Left lobe of liver (tissue), 2 donors: ENCODE data around the gene SPTB. TPM values are rescaled to one million over a fixed set of nuclear protein-coding genes. Genes with fewer than 3 reads are reported as not detected.

Experiments used
- ATAC-seq: fragments of 200-7000 bp; cut with Tn5 transposase; one replicate; pipeline ENCODE4 v1.9.1; 2020; ENCODE audit warnings: mild to moderate bottlenecking, moderate library complexity
- DNase-seq: peaks from one replicate; pipeline ENCODE4 v3.0.0-alpha.2; 2020; ENCODE audit warnings: low spot score
- total RNA-seq: library from RNA; stranded (reverse); gene quantifications from one replicate; pipeline ENCODE4 v1.2.1, GENCODE V29; 2021
- donor health status: DM: no; HTN: no; CAD: no; lungs with moderate emphysema.
- donor health status: DM: no; HTN: yes; CAD: no.

SPTB gene
- total RNA-seq, 1 donor from 2014 or later, result 0.35 TPM

- no peak for ATAC-seq
- DNase-seq, result no peak
Measured at GRCh38 chr14:64855721-64856528, 23.8 kb downstream of the SPTB start.

DNA sequence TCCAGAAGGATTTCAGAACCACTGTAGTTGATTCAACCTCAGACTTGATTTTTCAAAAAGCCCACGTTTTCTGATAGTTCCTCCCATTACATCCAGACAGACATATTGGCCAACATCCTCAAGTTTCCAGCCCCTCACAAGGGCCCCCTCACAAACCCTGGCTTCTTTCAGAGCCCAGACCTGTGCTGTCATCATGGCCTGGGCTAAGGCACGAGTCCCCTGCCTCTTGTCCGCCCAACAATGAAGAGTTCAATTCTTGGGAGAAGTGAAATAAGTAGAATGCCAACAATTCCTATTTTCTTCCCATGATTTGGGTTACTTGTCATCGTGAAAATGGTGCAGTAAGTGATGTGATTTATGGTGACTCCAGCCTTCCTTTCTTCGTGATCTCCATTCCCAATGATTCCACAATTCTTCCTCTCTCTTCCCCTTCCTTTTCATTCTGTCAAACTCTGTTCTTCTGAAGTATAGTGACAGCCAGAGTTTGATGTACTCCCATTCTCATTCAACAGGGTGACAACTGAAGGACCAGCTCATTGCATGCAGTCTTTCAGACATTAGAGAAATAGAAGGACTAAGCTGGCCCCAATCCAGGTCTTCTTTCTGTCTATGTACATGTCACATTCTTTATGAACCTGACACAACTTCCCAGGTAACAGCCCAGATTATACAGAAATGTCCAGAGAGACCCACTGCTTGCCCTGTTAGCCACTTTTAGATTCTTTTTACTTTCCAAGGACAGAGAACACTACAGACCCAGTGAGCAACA, 29.2 kb downstream of the SPTB start:
- ATAC-seq (no peak), DNase-seq (no peak)

- DNase-seq, result no peak
- ATAC-seq, result no peak
Measured at GRCh38 chr14:64849940-64850339, 29.8 kb downstream of the SPTB start.

DNA sequence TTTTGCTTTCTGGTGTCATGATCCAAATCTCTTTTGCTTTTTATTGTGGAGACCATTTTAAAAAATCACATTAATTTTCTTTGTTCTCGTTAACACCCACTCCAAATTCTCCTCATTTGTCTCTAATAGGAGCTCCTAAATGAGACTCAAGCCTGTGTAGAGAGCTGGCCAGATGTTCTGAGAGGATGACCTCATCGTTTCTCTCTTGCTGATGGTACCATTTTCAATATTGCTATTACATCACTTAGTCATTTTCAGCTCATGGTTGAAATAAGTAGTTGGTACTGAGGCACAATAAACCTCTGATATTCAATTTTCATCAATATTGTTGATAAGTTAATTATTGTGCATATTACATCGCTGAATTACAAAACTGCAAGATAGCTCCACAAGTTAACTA, 31.5 kb downstream of the SPTB start:
- ATAC-seq (no peak), DNase-seq (no peak)

DNA sequence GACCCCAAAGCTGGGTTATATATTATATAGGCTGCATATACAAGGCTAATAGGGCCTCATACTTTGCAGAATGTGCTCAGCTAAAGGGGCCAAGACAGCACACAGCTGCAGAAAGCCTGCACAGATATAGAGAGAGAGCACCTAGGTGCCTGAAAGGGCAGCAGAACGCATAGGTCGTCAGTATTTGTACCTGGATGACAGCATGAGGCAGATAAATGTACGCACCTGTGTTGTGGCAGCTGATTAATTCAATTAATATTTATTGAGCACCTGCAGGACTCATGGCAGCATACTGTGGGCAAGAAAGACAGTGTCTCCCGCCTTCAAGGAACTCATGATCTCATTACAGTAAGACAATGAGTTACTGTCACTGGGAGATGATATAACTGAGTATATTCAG, 33.4 kb downstream of the SPTB start:
- DNase-seq (no peak), ATAC-seq (no peak)

- no peak for ATAC-seq
- DNase-seq, result no peak
Measured at GRCh38 chr14:64845878-64846277, 33.8 kb downstream of the SPTB start.

GRCh38 chr14:64844969-64845536, 34.7 kb downstream of the SPTB start:
- ATAC-seq (no peak), DNase-seq (no peak)

DNA sequence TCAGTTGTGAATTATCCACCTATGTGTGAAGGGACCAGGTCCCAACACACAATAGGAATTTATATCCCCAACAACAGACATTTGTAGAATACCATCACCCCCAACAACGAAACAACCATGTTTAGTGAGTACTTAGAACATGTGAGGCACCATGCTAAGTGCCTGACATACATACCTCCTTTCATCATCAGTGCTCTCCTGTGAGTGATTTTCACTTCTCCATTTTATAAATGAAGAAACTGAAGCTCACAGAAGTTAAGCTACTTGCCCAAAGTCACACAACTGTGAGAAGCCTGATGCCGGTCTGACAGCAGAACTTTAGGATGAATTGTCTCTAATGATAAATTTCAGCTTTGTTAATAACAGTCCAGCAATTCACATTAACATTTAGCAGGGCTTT, 35.4 kb downstream of the SPTB start:
- no peak for ATAC-seq
- DNase-seq, result no peak

DNA sequence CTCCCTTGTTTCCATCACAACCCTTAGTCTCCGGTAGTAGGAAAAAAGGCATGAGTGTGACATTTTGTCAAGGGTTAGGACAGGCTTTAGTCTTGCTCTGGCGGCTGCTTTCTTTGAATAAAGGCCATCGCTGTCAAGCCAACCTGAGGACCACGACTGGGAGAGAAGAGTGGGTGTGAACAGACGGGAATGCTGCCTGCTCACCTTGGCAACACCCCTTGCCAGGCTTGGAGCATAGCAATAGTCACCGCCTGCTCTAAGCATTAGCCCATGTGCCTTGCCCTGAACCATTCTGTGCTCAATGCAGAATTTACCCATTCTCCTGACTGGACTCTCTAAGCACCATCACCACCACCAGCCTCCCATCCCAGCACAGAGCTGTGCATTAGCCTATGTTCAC, 36.2 kb downstream of the SPTB start:
- no peak for DNase-seq
- no peak for ATAC-seq

DNA sequence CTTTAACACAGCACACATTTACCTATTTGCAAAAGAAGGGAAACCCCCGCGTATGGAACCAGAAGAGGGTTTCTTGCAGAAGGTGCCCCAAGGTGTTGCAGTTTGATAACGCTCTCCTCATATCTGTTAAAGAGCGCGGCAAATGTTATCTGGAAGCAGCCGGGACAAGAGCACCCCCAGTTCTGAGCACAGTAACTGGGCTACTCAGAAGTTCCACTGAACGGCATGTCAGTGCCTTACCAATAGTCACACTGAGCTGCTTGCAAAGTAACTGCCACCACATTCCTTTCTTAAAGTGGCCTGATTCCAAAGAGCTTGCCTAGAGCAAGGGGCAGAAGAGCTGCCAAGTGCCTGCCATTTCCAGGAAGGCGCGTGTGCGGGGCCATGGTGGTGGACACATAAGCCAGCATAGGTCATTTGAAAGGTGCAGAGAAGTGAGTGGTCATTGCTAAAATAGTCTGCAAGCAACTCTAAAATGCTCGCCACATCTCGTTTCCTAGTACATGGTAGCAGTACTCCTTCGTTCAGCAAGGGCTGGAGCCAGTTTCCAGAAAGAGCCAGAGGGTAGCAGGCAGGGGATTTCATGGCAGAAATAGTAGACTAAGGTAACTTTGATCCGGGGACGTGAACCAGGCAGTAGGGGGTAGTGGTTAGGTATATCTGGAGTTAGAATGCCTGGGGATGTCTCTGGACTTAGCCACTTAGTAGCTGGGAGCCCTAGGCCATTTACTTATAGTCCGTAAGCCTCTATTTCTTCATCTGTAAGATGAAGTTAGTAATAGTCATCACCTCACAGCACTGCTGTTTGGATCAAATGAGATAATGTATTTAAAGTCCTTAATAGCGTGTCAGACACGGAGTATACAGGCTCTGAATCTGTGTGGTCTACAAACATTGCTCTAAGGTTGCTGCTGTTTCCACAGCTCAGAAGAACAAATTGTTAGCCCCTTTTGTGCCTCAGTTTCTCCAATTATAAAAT, 37.6 kb downstream of the SPTB start:
- no peak for ATAC-seq
- DNase-seq, result no peak

DNA sequence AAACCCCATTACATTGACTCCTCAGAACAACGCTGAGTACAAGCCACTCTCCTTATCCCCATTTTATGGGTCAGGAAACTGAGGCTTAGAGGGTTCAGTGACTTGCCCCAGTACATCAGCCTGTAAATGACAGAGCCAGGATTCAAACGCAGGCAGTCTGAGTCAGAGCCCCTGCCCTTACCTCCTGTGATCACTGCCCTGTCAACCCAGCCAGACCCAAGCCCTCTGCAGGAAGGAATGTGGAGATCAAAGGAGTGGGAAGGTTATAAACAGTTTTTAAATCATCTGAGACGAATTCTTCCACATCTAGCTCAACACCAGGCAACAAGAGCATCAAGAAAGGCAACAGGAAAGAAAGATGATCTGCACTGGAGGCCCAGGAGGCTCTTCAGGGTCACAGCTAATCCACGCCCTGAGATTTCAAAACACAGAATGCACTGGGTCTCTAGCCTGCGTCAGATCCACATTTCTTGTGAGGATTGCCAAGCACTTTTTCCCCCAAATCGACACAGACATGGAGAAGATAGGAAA, 38.5 kb downstream of the SPTB start:
- no peak for DNase-seq
- no peak for ATAC-seq

- no peak for DNase-seq
- ATAC-seq, result no peak
Measured at GRCh38 chr14:64838656-64839055, 41.1 kb downstream of the SPTB start.

DNA sequence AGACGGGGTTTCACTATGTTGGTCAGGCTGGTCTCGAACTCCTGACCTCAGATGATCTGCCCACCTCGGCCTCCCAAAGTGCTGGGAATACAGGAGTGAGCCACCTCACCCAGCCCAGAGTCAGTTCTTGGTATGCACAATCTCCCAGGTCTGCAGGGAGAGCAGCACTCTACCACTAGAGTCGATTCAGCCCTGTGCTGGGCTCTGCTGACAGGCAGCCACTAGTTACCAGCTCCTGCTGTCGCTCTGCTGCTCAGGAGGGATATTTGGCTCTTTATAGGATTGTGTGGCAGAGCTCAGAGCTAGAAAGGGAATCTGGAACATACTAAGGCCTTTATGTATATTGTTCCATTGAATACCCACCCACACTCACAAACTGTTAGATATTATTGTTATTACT, 44.3 kb downstream of the SPTB start:
- DNase-seq, result no peak
- ATAC-seq, result no peak

DNA sequence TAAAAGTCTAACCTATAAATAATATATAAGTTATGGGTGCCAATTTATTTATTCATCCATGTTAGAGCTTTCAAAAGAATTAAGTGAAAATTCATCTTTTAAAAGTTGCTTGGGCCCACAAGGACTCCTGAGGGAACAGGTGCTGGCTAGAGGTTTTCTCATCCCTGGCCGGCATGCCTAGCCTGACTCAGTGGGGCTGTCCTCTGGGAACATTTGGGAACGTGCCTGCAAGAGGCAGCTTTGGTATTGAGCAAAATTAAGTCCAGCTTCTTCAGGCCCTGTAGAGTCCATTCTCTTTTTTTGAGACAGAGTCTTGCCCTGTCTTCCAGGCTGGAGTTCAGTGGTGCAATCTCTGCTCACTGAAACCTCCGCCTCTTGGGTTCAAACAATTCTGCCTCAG, 44.7 kb downstream of the SPTB start:
- ATAC-seq (no peak), DNase-seq (no peak)

DNA sequence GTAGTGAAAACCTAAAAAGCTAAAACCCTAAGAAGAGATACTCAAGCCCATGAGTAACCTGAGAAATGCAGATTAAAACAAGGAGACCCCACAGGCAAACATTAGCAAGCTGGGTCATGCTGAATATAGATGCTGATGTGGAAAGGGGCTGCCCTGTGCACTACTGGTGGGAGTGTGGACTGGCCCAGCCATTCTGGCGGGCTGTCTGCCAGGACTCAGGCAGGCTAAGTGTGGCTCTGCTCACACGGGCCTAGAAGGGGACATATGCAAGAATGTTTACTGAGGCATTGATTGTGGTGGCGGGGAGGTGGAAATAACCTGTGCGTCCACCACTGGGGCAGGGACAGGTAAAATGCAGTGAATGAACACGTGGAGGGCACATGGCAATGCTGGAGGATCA, 48.3 kb downstream of the SPTB start:
- ATAC-seq (no peak), DNase-seq (no peak)

DNA sequence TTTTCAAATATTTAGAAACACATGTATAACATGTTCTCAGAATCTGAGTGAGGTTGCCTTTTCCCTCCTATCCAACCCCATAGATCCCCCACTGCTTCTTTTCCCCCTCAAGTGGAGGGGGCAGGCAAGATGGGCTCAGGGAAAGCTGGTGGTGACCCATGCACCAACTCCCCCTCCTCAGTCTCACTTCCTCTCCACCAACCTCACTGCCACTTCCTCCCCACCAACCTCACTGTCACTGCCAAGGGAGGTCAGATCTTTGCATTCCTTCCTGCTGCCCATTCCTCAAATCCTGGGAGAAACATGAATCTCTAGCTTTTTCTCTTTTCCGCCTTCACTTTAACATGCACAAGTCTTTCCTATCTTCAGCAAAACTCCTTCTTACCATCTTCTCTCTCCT, 48.7 kb downstream of the SPTB start:
- ATAC-seq (no peak), DNase-seq (no peak)

DNA sequence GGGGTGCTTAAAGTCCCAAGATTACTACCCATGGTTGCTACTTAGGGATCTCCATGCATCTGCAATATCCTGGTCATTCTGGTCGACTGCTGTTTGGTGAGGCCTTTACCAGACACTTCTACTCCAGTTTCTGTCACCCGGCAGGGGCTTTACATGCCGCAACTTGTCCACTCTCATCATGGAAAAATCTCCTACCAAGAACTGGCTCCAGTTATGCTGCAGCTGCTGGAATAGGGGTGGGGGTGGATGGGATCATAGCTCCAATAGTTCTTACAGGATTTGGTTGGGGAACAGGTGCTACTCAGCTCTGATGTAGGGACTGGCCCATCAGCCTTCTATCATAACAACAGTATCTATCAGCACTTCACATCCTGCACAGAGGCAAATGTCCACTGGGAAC, 51.6 kb downstream of the SPTB start:
- DNase-seq (no peak), ATAC-seq (no peak)

DNA sequence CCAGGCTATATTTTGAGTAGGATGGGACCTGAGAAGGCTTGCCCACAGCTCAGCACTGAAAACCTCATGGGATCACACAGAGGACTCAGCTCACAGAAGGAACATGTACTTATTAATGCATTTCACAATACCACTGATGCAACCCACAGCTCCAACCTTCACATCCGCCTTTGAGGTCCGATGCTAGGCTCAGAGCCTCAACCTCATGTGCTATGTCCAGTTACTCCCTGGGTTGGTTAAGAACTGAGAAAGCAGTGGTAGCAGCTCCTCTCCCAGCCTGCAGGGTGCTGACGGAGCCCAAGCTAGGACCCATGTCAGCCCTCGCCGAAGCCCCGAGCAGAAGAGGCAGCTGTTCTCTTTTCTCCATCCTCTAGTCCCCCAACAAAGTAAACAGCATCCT, 52.9 kb downstream of the SPTB start:
- ATAC-seq (no peak), DNase-seq (no peak)

GRCh38 chr14:64826333-64826732, 53.4 kb downstream of the SPTB start:
- DNase-seq (no peak), ATAC-seq (no peak)

DNA sequence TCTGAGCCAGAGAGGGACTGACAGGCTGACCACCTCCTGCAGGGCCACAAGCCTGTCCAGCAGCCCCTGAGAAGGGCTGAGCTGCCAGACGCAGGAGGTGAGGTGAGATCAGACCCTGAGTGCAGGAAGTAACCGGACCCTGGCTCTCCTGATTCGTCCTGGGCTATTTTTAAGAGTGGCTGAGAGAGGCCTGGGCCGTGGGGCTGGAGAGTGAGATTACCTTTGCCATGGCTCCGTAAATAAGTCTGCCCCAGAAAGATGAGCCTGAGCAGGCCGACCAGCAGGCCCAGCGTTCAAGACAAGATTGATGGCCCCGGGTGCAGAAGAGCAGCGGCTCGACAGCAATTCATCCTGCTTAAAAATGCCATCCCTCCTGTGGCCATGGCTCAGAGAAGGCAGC, 54.2 kb downstream of the SPTB start:
- no peak for ATAC-seq
- no peak for DNase-seq

- DNase-seq (no peak), ATAC-seq (no peak)
Measured at GRCh38 chr14:64825006-64825405, 54.7 kb downstream of the SPTB start.
